ENCODE data around the gene MDM2.

- TF ChIP-seq FOSL1 (tag; conservative IDR thresholded peaks at IDR 0.05) (no peak), JUNB (CRISPR knock-in tag; conservative IDR thresholded peaks at IDR 0.05) (no peak), SPI1 (IDR thresholded peaks at IDR 0.05; ENCODE audit: borderline replicate concordance, low read depth, low read length) (no peak), ZNF263 (CRISPR knock-in tag; IDR thresholded peaks at IDR 0.05; ENCODE audit: borderline replicate concordance) (no peak), EZH2 (IDR thresholded peaks at IDR 0.05; ENCODE audit: borderline replicate concordance, low read depth, low read length) (no peak), ZNF217 (CRISPR knock-in tag; IDR thresholded peaks at IDR 0.05) (no peak), FOXP1 (CRISPR knock-in tag; IDR thresholded peaks at IDR 0.05) (no peak), CTCF (IDR thresholded peaks at IDR 0.05 in 2 of 3, conservative IDR thresholded peaks at IDR 0.05 in 1 of 3; ENCODE audit: insufficient read depth in 2 of 3, low read depth in 1 of 3, low read length in 3 of 3) (no peak), U2AF2 (optimal IDR thresholded peaks at IDR 0.05; ENCODE audit: low read depth, low read length) (no peak), MEIS2 (IDR thresholded peaks at IDR 0.05; ENCODE audit: partially characterized antibody) (no peak), PYGO2 (tag; IDR thresholded peaks at IDR 0.05) (no peak)
Measured at GRCh38 chr12:68773582-68773981, 34.4 kb upstream of the MDM2 start.

Measured in K562 (cell line).